Peyer's patch (tissue), 4 donors: Measurements from ENCODE around the gene LOXL3. TPM values are rescaled to one million over a fixed set of nuclear protein-coding genes. Genes with fewer than 3 reads are reported as not detected.

Source experiments
- DNase-seq, 3 donors: peaks; one replicate each; pipeline ENCODE4 v3.0.0-alpha.2; 2017 to 2019
- H3K27ac ChIP-seq, 4 donors: fragments of 200-600 bp; sonication (generic); one replicate each; pipeline ENCODE4 v1.5.1; 2016 to 2019
- H3K27me3 ChIP-seq, 2 donors: fragments of 200-600 bp; sonication (generic); one replicate each; pipeline ENCODE4 v1.5.1; 2019
- H3K36me3 ChIP-seq, 3 donors: fragments of 200-600 bp; sonication (generic); one replicate each; pipeline ENCODE4 v1.5.1; 2016 to 2019
- H3K4me1 ChIP-seq, 4 donors: fragments of 200-600 bp; sonication (generic); one replicate each; pipeline ENCODE4 v1.5.1; 2016 to 2019
- H3K4me3 ChIP-seq, 4 donors: fragments of 200-600 bp; sonication (generic); 1 replicate in 3 of 4; 2 replicates in 1 of 4; pipeline ENCODE4 v1.5.1; 2016 to 2019; ENCODE audit warnings: mild to moderate bottlenecking in 1 of 4
- H3K9me3 ChIP-seq, 4 donors: fragments of 200-600 bp; sonication (generic); one replicate each; pipeline ENCODE4 v1.5.1; 2016 to 2019; ENCODE audit warnings: mild to moderate bottlenecking in 1 of 4
- POLR2A ChIP-seq, 2 donors: fragments of 450-650 bp; IDR thresholded peaks; one replicate each; pipeline ENCODE4 v1.5.1; 2017; ENCODE audit warnings: antibody characterized with exemption in 2 of 2, mild to moderate bottlenecking in 2 of 2, moderate library complexity in 2 of 2
- total RNA-seq, 4 donors: library from RNA; depleted of rRNA; stranded (reverse); fragments of >200 nt; gene quantifications; one replicate each; pipeline ENCODE4 v1.1.0, GENCODE V29; 2016
- TF ChIP-seq, protein P1 (sequence below), 6 experiments: fragments of 450-650 bp in 4 of 6; fragments of 200-600 bp in 2 of 6; sonication (generic) in 1 of 6; IDR thresholded peaks; one replicate each; pipeline ENCODE4 v1.5.1; 2017 to 2019; ENCODE audit warnings: antibody characterized with exemption in 6 of 6, mild to moderate bottlenecking in 3 of 6, moderate library complexity in 1 of 6

Gene LOXL3
- total RNA-seq, 4 donors from 2014 or later, result 0.88 to 8.0 (median 4.8) TPM

DNA sequence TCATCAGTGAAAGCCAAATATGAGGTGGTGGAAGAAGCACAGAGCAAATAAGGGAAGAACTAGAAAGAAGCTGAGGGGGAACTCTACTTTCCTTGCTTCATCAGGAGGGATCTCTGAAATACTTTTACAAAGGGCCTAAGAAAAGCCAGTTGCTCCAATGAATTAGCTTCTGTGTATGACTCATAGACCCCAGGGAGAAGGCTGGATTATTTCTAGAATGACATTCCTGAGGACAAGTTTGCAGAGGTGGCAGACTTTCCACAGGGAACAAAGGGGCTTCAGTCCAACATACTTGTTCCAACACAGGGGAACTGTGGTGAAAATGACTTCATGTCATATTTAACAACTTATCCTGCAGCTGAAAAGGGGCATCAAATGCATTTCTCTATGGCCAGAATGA lies 29.8 kb upstream of the LOXL3 start:
- no peak for DNase-seq

DNA sequence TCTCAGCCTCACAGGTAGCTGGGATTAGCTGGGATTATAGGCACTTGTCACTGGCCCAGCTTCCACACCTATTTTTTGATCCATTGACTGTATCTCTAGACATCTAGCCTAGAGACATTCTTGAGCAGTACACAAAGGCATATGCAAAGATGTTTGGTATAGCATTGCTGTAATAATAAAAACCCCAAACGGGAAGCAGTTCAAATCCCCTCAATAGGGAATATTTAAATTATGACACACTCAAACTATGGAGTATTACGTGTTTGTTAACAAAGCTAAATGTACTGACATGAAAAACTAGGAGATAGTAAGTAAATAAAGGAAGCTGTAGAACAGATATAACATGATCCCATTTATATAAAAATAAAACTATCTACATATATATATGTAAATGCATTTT lies 28.4 kb upstream of the LOXL3 start:
- H3K36me3 ChIP-seq, result no peaks in the 10 kb centered on the region
- H3K4me1 ChIP-seq, result no peaks in the 10 kb centered on the region
- H3K27ac ChIP-seq, result no peak overlapping the region
- no peaks in the 10 kb centered on the region for H3K9me3 ChIP-seq
- no peaks in the 10 kb centered on the region for H3K27me3 ChIP-seq
- no peak overlapping the region for H3K4me3 ChIP-seq
- no peak for TF ChIP-seq POLR2A (IDR thresholded peaks at IDR 0.05)
- TF ChIP-seq, protein P1, sequence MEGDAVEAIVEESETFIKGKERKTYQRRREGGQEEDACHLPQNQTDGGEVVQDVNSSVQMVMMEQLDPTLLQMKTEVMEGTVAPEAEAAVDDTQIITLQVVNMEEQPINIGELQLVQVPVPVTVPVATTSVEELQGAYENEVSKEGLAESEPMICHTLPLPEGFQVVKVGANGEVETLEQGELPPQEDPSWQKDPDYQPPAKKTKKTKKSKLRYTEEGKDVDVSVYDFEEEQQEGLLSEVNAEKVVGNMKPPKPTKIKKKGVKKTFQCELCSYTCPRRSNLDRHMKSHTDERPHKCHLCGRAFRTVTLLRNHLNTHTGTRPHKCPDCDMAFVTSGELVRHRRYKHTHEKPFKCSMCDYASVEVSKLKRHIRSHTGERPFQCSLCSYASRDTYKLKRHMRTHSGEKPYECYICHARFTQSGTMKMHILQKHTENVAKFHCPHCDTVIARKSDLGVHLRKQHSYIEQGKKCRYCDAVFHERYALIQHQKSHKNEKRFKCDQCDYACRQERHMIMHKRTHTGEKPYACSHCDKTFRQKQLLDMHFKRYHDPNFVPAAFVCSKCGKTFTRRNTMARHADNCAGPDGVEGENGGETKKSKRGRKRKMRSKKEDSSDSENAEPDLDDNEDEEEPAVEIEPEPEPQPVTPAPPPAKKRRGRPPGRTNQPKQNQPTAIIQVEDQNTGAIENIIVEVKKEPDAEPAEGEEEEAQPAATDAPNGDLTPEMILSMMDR (IDR thresholded peaks at IDR 0.05), result no peak
- no peak for DNase-seq

More for the DNA sequence above, 29.8 kb upstream of the LOXL3 start:
- H3K4me1 ChIP-seq, result no peaks in the 10 kb centered on the region
- H3K27me3 ChIP-seq, result no peaks in the 10 kb centered on the region
- TF ChIP-seq, protein P1 (IDR thresholded peaks at IDR 0.05), result no peak
- no peak for TF ChIP-seq POLR2A (IDR thresholded peaks at IDR 0.05)
- no peak overlapping the region for H3K27ac ChIP-seq
- no peak overlapping the region for H3K4me3 ChIP-seq
- H3K36me3 ChIP-seq, result no peaks in the 10 kb centered on the region
- H3K9me3 ChIP-seq, result no peaks in the 10 kb centered on the region

DNA sequence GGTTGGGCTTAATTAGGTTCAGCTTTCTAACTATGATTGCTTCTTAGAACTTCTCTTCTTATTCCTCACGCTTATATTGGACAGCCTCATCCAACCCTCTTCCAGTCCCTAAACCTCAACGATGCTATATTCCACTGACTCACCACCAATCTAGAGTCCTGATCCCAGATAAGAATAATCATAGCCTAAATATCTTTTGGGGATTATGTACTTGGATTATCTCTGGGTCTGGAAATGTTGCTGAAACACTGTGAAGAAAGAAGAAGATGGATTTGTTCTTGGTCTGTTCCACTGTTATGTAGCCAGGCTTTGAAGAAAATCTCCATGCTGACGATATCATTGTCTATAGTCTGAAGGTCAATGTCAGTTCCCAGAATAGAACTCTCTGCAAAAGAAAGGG lies 27.7 kb upstream of the LOXL3 start:
- Histone ChIP-seq H3K36me3 (no peaks in the 10 kb centered on the region), H3K27me3 (no peaks in the 10 kb centered on the region), H3K9me3 (no peaks in the 10 kb centered on the region), H3K27ac (no peak overlapping the region), H3K4me1 (no peaks in the 10 kb centered on the region), H3K4me3 (no peak overlapping the region)
- no peak for DNase-seq
- TF ChIP-seq, protein P1 (IDR thresholded peaks at IDR 0.05), result no peak
- no peak for TF ChIP-seq POLR2A (IDR thresholded peaks at IDR 0.05)

DNA sequence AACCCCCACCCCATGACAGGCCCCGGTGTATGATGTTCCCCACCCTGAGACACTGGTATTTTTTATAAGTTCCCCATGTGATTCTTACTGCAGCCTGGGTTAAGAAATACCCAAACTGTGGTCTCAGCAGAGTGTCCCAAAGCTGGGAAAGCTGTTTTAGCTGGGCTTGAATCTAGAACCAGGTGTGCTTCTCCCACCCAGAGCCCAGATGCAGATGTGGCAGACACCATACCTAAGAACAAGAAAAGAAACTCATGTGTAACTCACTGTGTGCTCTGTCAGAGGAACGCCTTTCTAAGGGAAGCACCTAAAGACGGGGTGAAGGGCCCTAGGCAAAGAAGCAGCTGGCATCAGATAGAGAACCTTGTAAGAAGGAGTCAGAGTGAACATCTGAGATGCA lies 24.7 kb upstream of the LOXL3 start:
- peaks cover 0 to 11% (median 0%) of the 10 kb centered on the region in 4 donors for H3K4me1 ChIP-seq
- no peak for TF ChIP-seq POLR2A (IDR thresholded peaks at IDR 0.05)
- TF ChIP-seq, protein P1 (IDR thresholded peaks at IDR 0.05), result no peak
- no peak for DNase-seq
- no peak overlapping the region for H3K4me3 ChIP-seq
- H3K9me3 ChIP-seq, result no peaks in the 10 kb centered on the region
- H3K27ac ChIP-seq, result no peak overlapping the region
- H3K36me3 ChIP-seq, result no peaks in the 10 kb centered on the region
- no peaks in the 10 kb centered on the region for H3K27me3 ChIP-seq

DNA sequence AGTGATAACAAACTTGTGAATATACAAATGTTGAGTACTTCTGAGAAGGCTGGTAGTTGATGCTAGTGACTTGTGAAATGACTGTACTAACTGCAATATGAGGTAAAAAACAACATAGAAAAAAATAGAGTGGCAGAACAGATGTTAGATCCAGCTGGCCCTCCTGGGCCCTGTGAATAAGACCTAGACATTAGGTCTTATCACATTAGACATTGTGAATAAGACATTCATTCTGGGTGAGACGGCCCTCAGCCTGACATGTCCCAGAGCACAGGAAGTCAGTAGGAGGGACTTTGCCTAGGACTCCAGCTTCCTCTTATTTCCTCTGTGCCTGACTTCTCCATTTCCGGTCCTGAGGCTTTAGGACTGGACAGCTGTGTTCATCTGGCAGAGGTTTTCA lies 23.7 kb upstream of the LOXL3 start:
- TF ChIP-seq POLR2A (IDR thresholded peaks at IDR 0.05), result no peak
- TF ChIP-seq, protein P1 (IDR thresholded peaks at IDR 0.05), result no peak
- H3K4me3 ChIP-seq, result no peak overlapping the region

DNA sequence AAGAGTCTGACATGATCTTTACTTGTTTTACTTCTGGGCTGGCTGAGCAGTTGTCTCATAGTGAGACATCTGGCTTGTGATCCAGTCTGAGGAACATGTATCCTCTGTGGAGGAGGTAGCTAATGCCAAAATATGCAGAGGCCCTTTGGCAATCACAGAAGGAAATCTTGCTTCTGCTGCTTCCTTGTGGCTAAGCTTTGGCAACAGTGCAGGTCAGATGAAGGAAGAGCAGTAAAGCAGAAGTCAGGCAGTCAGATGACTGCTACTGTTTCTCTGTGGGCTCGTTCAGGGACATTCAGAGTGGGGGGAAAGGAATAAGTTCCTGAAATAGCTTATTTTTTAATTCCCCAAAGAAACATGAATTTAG lies 23.1 kb upstream of the LOXL3 start:
- Histone ChIP-seq H3K9me3 (no peaks in the 10 kb centered on the region), H3K36me3 (no peaks in the 10 kb centered on the region), H3K27me3 (no peaks in the 10 kb centered on the region), H3K4me1 (peaks cover 0 to 11% (median 0%) of the 10 kb centered on the region in 4 donors), H3K4me3 (no peak overlapping the region), H3K27ac (peak overlapping the region in 2 of 4 donors; percentile 24 to 30)
- TF ChIP-seq, protein P1 (IDR thresholded peaks at IDR 0.05), result no peak
- no peak for TF ChIP-seq POLR2A (IDR thresholded peaks at IDR 0.05)
- DNase-seq, result no peak

More for the DNA sequence above, 23.7 kb upstream of the LOXL3 start:
- Histone ChIP-seq H3K4me1 (peaks cover 0 to 11% (median 0%) of the 10 kb centered on the region in 4 donors), H3K27me3 (no peaks in the 10 kb centered on the region), H3K36me3 (no peaks in the 10 kb centered on the region), H3K27ac (peak overlapping the region in 1 of 4 donors; percentile 30), H3K9me3 (no peaks in the 10 kb centered on the region)
- DNase-seq, result no peak
